Mesothelial cell of epicardium (in vitro differentiated cells): Measurements from ENCODE around the gene TBCCD1. TPM values are rescaled to one million over a fixed set of nuclear protein-coding genes. Genes with fewer than 3 reads are reported as not detected.

Experiments
- DNase-seq, 2 experiments: peaks; one replicate each; pipeline ENCODE4 v3.0.0; 2021; ENCODE audit warnings: low spot score in 2 of 2; ENCODE audit not compliant: unreplicated experiment in 2 of 2
- H3K27ac Mint-ChIP-seq: 2 replicates; pipeline ENCODE4 v1.8.0; 2021; ENCODE audit warnings: mixed read lengths
- H3K27me3 Mint-ChIP-seq: 2 replicates; pipeline ENCODE4 v1.8.0; 2021; ENCODE audit warnings: low read depth, mixed read lengths
- H3K36me3 Mint-ChIP-seq: 2 replicates; pipeline ENCODE4 v1.8.0; 2021; ENCODE audit warnings: mixed read lengths
- H3K4me1 Mint-ChIP-seq: 2 replicates; pipeline ENCODE4 v1.8.0; 2021; ENCODE audit warnings: mixed read lengths
- H3K4me3 Mint-ChIP-seq: 2 replicates; pipeline ENCODE4 v1.8.0; 2021; ENCODE audit warnings: mild to moderate bottlenecking, moderate library complexity, mixed read lengths
- H3K9me3 Mint-ChIP-seq: 2 replicates; pipeline ENCODE4 v1.8.0; 2021; ENCODE audit warnings: mixed read lengths
- total RNA-seq: library from RNA; stranded (reverse); gene quantifications from 3 replicates; pipeline ENCODE4 v1.2.1, GENCODE V29; 2021
- TF ChIP-seq, protein P1 (sequence below): fragments of 200-600 bp; sonication (generic); IDR thresholded peaks from one replicate; pipeline ENCODE4 v1.5.0; 2021; ENCODE audit warnings: antibody characterized with exemption; ENCODE audit not compliant: unreplicated experiment

The TBCCD1 gene
- total RNA-seq, 1 donor from 2014 or later, result 14.5 TPM

DNA sequence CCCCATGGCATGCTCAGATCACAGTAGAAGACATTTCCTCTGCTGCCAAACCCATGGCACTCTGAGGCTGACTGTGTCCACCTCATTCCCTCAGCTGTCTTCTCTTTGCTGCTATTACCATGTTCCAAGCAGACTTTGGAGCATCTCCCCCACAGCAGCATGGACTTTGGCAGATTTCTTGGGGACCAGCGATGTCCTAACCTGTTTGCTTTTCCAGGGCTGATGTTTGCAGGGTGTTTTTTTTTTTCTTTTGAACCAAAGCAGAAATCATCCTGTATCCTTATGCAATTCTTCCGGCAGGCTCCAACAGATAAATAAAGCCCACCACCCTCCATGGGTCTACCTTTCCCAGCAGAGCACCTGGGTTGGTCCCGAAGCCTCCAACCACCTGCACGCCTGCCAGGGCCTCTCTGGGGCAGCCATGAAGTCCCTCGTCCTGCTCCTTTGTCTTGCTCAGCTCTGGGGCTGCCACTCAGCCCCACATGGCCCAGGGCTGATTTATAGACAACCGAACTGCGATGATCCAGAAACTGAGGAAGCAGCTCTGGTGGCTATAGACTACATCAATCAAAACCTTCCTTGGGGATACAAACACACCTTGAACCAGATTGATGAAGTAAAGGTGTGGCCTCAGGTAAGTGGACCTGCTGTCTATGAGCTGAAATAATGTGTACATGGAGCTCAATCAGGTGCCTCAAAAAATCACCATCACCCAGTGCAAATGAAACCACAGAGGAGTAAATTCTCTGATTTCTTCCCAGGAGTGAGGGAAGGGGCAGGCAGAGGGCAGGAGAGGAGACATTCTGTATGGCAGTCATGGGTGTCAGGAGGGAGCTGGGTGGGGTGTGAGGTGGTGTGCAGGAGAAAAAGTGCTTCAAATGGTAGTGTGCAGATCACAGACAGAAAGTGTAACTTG lies 45.8 kb upstream of the TBCCD1 start, which contains the start of gene AHSG:
TSS of gene AHSG (plus strand) at position 340 of the 916 bp plus-strand sequence. CDS start at position 422, 82 bp downstream.
- H3K4me1 Mint-ChIP-seq, result peaks cover 8% of the 10 kb centered on the region
- no peak within 1 kb of the TSS for H3K27ac Mint-ChIP-seq
- no peaks in the 10 kb centered on the region for H3K9me3 Mint-ChIP-seq
- no peaks in the 10 kb centered on the region for H3K36me3 Mint-ChIP-seq
- TF ChIP-seq, protein P1, sequence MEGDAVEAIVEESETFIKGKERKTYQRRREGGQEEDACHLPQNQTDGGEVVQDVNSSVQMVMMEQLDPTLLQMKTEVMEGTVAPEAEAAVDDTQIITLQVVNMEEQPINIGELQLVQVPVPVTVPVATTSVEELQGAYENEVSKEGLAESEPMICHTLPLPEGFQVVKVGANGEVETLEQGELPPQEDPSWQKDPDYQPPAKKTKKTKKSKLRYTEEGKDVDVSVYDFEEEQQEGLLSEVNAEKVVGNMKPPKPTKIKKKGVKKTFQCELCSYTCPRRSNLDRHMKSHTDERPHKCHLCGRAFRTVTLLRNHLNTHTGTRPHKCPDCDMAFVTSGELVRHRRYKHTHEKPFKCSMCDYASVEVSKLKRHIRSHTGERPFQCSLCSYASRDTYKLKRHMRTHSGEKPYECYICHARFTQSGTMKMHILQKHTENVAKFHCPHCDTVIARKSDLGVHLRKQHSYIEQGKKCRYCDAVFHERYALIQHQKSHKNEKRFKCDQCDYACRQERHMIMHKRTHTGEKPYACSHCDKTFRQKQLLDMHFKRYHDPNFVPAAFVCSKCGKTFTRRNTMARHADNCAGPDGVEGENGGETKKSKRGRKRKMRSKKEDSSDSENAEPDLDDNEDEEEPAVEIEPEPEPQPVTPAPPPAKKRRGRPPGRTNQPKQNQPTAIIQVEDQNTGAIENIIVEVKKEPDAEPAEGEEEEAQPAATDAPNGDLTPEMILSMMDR, result no peak
- H3K27me3 Mint-ChIP-seq, result peaks cover 45% of the 10 kb centered on the region
- H3K4me3 Mint-ChIP-seq, result no peak within 1 kb of the TSS
- DNase-seq, result no peak

- Mint-ChIP-seq H3K36me3 (no peaks in the 10 kb centered on the region), H3K27ac (no peak overlapping the region), H3K4me1 (peaks cover 6% of the 10 kb centered on the region), H3K27me3 (peaks cover 36% of the 10 kb centered on the region), H3K4me3 (no peak overlapping the region), H3K9me3 (no peaks in the 10 kb centered on the region)
- TF ChIP-seq, protein P1, result no peak
- DNase-seq, result no peak
Measured at GRCh38 chr3:186612065-186612464, 44.9 kb upstream of the TBCCD1 start.

DNA sequence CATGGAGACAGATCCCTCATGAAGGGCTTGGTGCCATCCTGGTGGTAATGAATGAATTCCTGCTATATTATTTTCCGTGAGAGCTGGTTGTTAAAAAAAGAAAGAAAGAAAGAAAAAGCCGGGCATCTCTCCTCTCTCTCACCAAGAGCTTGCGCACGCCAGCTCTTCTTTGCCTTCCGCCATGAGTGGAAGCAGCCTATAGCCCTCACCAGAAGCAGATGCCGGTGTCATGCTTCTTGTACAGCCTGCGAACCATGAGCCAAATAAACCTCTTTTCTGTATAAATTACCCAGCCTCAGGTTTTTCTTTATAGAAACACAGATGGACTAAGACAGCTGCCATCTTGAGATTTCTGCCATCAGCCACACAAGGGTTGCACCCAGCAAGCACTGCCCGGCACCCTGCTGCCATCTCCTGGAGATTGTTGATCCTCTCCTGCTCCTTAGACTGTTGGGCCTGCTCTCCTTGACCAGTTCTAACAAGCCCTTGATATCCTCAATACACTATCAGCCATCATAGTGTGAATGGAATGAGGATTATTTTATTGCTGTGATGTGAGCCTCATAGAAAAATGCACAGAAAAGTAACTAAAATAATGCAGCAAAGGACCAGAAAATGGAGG lies 42.2 kb upstream of the TBCCD1 start:
- Mint-ChIP-seq H3K36me3 (no peaks in the 10 kb centered on the region), H3K4me3 (no peak overlapping the region), H3K4me1 (no peaks in the 10 kb centered on the region), H3K9me3 (no peaks in the 10 kb centered on the region), H3K27ac (no peak overlapping the region), H3K27me3 (peaks cover 32% of the 10 kb centered on the region)
- no peak for DNase-seq
- TF ChIP-seq, protein P1, result no peak

DNA sequence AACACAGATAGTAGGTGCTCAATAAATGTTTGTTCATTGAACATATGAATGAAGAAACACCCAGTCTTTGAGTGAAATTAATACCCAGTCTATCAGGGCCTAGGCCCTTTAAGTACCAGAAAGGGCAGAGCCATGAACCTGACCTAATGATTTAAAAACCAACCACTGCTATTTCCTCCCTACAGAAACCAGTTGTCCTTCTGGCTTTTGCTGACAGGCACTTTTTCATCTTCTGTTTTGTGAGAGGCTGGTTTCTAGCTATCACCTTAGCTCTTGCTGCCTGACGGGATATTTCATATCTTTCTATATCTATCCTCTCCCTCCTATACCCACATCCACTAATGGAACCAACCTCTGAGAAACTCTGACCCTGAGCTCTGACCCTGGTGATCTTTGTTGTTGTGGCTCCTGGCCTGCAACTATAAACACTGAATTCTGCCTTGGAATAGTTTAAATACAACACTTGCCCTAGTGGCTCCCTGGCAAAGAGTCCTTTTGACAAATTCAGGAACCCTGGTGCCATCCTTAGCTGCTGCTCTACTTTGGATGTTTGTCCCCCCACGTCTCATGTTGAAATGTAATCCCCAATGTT lies 41.6 kb upstream of the TBCCD1 start:
- H3K4me1 Mint-ChIP-seq, result no peaks in the 10 kb centered on the region
- H3K36me3 Mint-ChIP-seq, result no peaks in the 10 kb centered on the region
- TF ChIP-seq, protein P1, result no peak
- H3K27ac Mint-ChIP-seq, result no peak overlapping the region
- H3K4me3 Mint-ChIP-seq, result no peak overlapping the region
- no peak for DNase-seq
- H3K27me3 Mint-ChIP-seq, result peaks cover 26% of the 10 kb centered on the region
- no peaks in the 10 kb centered on the region for H3K9me3 Mint-ChIP-seq

DNA sequence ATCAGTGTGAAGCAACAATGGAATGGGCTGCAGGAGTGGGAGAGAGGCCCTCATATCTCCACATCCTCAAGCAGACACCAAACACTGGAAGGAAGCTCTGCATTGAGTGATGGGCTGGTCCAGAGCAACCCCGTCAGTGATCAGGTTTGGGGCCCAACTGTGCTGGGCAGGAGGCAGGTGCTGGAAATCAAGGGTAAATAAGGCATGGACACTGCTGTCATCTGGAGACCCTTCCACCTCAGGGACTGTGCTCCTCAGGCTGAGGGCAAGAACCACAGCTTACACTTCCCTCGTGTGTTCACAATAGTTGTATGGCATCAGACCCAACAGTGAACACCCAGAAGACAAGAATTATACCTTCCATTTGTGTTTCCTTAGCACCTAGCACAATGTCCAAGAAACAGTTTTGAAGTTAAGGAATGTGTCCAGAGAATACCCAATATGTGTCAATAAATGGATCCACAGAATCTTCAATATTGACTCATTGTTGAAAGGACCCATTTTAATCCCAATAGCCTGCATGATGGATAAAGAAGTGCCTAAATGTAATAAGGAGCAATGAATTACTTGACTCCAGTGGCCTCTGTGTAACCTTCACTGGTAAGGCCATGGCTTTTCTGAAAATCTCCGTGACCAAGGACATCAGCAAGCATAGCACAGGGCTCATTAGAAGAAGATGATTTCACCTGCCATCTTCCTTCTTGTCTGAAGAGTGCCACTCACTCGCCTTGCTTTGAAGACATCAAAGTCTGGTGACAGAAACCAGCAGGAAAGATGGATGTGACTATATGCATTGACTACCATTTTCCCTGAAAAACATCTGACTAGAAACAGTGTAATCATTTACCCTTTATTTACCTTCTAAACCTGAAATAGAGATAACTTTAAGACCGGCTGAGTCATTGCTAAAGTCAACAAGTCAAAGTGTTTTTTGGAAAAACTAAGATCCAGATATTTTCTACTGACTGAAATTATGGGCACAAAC lies 38.7 kb upstream of the TBCCD1 start:
- Mint-ChIP-seq H3K4me3 (no peak overlapping the region), H3K9me3 (no peaks in the 10 kb centered on the region), H3K27me3 (peaks cover 9% of the 10 kb centered on the region), H3K36me3 (no peaks in the 10 kb centered on the region), H3K4me1 (no peaks in the 10 kb centered on the region), H3K27ac (no peak overlapping the region)
- TF ChIP-seq, protein P1, result no peak
- no peak for DNase-seq
